AG09309 (cell line): Measurements from ENCODE around the gene CDC7.
A peak's percentile ranks its signal among the peaks of the same experiment; 100 is the strongest.

Source experiments
- DNase-seq: peaks from one replicate; pipeline ENCODE4 v3.0.0-alpha.2; 2010; ENCODE audit warnings: low read depth
- H3K4me3 ChIP-seq: 2 replicates; pipeline ENCODE4 v1.5.1; 2011; ENCODE audit warnings: mild to moderate bottlenecking, low read depth, low read length, moderate library complexity; ENCODE audit not compliant: control insufficient read depth
- CTCF ChIP-seq: IDR thresholded peaks from 2 replicates; pipeline ENCODE4 v1.5.1; 2011; ENCODE audit warnings: mild to moderate bottlenecking, low read depth, low read length, inconsistent platforms; ENCODE audit not compliant: insufficient read depth, control insufficient read depth; ENCODE audit errors: missing control alignments

Gene CDC7

DNA sequence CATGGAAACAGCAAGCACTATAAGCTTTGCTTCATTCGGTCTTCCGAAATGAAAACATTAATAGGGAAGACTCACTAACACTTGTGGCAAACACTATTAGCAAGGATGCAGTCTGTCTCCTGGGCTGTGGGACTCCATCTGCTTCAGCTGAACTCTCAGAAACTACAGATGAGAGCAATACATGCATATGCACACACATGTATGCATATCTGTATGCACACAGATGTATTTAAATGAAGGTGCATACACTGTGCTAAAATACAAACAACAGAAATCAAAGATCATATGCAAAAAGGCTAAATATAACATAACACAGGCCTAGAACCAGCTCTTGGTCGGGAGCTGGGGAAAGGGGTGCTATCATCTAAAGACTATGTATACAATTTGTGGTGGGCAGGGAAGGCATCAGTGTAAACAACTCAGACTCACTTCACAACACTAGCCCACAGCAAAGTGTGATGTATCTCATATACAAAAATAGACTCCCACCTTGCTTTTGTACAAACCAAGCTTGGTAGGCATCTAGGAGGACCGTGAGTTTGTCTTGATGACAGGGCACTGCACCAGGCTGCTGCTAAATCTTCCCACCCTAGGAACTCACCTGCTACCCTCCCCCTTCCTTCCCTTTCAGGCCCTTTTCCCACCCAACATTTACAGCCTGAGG lies 32.8 kb downstream of the CDC7 start:
- TF ChIP-seq CTCF: no peak
- H3K4me3 ChIP-seq: no peak overlapping the region
- DNase-seq: no peak

DNA sequence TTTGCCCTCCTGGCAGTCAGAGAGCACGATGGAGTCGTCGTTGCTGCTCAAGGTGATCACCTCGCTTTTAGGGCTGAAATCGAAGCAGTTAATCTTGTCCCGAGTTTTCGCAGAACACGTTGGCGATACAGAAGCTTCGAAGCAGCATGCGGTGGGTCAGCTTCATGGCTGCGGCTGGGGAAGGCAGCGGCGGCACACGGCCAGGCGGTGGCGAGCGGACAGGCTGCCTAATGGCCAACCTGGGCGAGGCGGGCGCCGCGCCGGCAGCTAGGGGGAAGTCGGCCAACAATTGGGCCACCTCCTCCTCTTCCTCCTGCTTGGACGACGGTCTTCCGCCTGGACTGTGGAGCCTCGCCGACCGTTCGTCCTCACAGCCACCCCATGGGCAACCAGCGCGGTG lies 34.8 kb downstream of the CDC7 start:
- TF ChIP-seq CTCF: no peak
- DNase-seq: no peak
- no peak overlapping the region for H3K4me3 ChIP-seq

DNA sequence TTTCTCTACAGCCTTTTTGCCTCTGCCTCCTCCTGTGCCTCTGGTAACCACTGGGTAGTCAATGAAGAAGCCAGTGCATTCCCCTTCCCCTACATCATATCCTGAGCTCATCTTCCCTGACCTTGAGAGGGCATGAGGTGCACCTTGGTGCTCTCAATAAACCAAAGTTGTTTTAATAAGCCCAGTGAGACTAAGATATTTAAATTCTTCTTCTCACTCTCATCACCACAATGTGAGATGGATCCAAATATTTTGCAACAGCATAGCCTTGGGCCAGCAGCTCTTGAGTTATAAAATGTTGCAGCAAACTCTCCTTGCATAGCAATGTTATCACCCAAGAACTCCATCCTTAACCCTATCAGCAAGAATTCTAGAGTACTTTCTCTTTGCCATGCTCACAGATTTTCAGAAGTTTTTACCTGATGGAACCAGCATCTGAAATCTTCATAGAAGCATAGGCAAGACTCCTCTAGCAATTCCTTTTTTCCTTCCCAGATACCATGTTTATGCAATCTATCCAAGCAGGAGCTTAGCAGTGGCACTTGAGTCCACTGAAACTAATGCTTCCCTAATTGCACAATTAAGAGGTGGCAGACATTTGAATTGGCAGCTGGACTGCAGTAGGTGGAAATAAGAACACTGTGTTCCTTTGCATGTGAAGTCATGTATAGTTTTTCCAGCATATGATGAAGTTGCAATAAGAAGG lies 36.8 kb downstream of the CDC7 start:
- H3K4me3 ChIP-seq: no peak overlapping the region
- no peak for TF ChIP-seq CTCF
- peak; percentile 85 for DNase-seq

GRCh38 chr1:91537987-91538304 lies 37.3 kb downstream of the CDC7 start:
- no peak for TF ChIP-seq CTCF
- H3K4me3 ChIP-seq: no peak overlapping the region
- DNase-seq: no peak

- no peak for TF ChIP-seq CTCF
- DNase-seq: no peak
- no peak overlapping the region for H3K4me3 ChIP-seq
These were observed 40.3 kb downstream of the CDC7 start for GRCh38 chr1:91540910-91541309.

GRCh38 chr1:91541918-91542533 lies 41.4 kb downstream of the CDC7 start:
- no peak for TF ChIP-seq CTCF

More at GRCh38 chr1:91541918-91542533, 41.4 kb downstream of the CDC7 start:
- DNase-seq: no peak
- no peak overlapping the region for H3K4me3 ChIP-seq
